Caki2 (cell line): Measurements from ENCODE around the gene L1TD1. TPM values are rescaled to one million over a fixed set of nuclear protein-coding genes. Genes with fewer than 3 reads are reported as not detected.
"Not testable (repeated sequence)": the region's sequence is repeated elsewhere in the genome, so short reads cannot be mapped to it uniquely, and the experiment has no call there.

Experiments
- DNase-seq: peaks from one replicate; pipeline ENCODE4 v3.0.0-alpha.2; 2015; ENCODE audit warnings: low read depth
- in situ Hi-C: cut with HindIII; loops from 2 replicates; pipeline ENCODE4 v1.10.0; 2016; ENCODE audit warnings: low sequenced_read_pairs, low pct_unique_long_range_greater_than_20kb, mixed read lengths
- total RNA-seq: library from RNA; depleted of rRNA; stranded (reverse); fragments of >200 nt; shearing (Covaris generic); gene quantifications from 2 replicates; pipeline ENCODE4 v1.2.3, GENCODE V29; 2014; ENCODE audit warnings: low replicate concordance

L1TD1 gene
- total RNA-seq, 1 experiment from 2014 or later, result not detected

GRCh38 chr1:62229468-62229867, 34.8 kb downstream of the L1TD1 start:
- DNase-seq, result no peak
- in situ Hi-C loops, result no loop called here

- no peak for DNase-seq
- in situ Hi-C loops, result no loop called here
Observed at GRCh38 chr1:62229932-62230331, 35.3 kb downstream of the L1TD1 start.

DNA sequence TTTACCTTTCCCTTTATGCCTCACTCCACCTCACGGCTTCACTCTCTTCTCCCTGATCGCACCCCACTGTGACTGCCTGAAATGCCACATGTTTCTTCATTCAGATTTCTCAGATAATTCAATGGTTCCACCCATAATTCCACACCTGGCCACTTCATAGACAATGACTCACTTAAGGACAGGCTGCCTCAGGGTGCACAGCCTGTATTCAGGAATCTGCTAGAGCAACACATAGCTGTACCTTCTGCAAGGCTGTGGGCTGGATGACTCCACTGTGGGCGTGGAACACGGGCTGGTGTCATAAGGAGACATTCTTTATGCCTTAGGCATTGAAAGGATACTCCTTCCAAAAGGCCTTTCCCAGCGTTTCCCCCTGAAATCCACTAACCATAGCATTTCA, 36.1 kb downstream of the L1TD1 start:
- in situ Hi-C loops, result no loop called here
- peak; percentile 54 for DNase-seq

- DNase-seq, result no peak
- in situ Hi-C loops, result no loop called here
Observed at GRCh38 chr1:62232871-62233278, 38.2 kb downstream of the L1TD1 start.

- no peak for DNase-seq
- in situ Hi-C loops, result no loop called here
Observed at GRCh38 chr1:62233926-62234450, 39.3 kb downstream of the L1TD1 start.

- DNase-seq, result no peak
- in situ Hi-C loops, result no loop called here
Observed at GRCh38 chr1:62234688-62235087, 40.0 kb downstream of the L1TD1 start.

- in situ Hi-C loops, result no loop called here
- no peak for DNase-seq
Observed at GRCh38 chr1:62235576-62235975, 40.9 kb downstream of the L1TD1 start.

DNA sequence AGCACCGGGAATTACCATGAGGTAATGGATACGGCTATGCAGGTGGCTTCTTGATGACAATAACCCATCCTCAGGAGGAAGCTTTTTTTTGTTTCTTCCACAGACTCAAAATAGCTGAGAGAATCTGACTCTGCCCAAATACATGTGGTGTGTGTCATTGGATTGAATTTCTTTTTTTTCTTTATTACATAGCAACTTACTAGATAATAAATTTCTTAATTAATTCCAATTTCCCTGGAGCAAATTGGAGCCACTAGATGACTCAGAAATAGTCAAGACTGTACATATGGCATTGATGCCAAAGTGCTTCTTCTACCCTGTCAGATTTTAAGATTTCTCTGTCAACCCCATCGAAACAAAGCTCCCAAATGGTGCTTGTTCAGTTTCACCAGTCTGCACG, 42.7 kb downstream of the L1TD1 start:
- in situ Hi-C loops, result no loop called here
- no peak for DNase-seq

- in situ Hi-C loops, result no loop called here
- no peak for DNase-seq
Observed at GRCh38 chr1:62237950-62238374, 43.3 kb downstream of the L1TD1 start.

GRCh38 chr1:62238507-62238906, 43.9 kb downstream of the L1TD1 start:
- no peak for DNase-seq
- in situ Hi-C loops, result no loop called here

- DNase-seq, in situ Hi-C loops: not testable (repeated sequence)
Observed at GRCh38 chr1:62239652-62240403, 45.2 kb downstream of the L1TD1 start.

DNA sequence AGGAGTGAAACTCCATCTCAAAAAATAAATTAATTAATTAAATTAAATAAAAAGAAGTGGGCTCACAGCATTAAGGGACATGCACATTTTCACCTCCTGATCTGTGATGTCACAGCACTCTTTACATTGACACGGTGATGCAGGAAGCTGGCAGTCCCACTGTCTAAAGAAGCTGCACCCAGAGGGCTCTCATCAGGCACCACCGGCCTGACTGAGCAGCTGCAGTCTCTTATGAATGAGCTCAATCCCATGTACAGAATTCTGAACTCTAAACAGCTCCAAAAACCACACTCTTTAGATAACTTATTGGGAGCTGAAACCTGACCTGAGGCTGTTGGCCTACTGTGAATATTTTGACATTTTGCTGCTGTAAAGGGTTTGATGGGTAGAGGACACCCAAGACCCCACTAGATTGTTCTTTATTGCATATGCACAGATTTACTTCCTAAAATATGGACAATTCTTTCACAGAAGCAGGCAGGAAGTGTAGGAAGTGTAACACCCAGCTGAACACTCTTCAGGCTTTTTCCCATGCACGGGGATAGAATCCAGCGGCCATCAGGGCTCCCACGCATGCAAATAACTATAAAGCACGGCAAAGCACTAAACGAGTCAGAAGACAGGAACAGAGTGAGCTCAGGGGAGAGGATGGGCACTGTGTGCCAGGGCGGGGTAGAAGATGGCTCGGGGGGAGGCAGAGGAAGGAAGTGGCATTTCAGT, 46.2 kb downstream of the L1TD1 start:
- in situ Hi-C loops, result no loop called here
- DNase-seq, result no peak

DNA sequence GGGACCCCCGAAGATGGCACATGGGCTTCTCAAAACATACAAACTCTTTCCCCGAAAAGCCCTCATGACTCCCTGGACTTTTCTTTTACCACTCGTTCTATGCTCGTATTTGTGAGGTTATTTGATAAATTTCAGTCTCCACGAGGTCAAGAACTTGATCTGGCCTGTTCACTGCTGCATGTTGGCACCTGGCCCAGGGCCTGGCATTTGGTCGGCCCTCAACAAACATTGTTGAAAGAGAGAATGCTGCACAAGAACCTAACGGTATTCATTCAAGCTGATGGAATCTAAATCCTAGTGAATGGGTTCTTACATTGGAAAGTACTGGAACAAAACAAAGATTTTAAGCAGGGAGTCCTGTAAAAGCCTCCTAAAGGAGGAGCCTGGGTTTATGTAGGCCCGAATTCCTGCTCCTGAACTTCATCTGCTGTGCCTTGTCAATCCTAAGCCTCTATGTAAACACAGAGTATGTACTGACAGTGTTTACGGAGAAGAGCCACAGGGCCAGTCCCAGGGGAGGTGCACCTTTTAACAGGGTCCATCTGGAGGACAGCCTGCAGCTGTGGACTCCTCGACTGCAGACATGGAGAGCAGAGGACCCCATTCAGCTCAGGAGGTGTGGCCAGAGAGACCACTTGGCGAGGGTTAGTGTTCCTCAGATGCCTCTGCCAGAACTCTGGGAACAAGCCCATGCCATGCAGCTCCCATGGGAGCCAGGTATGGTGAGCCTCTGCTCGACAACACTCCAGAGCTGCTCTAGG, 46.9 kb downstream of the L1TD1 start:
- in situ Hi-C loops, result no loop called here
- no peak for DNase-seq

- DNase-seq, in situ Hi-C loops: not testable (repeated sequence)
Observed at GRCh38 chr1:62244380-62244779, 49.7 kb downstream of the L1TD1 start.

DNA sequence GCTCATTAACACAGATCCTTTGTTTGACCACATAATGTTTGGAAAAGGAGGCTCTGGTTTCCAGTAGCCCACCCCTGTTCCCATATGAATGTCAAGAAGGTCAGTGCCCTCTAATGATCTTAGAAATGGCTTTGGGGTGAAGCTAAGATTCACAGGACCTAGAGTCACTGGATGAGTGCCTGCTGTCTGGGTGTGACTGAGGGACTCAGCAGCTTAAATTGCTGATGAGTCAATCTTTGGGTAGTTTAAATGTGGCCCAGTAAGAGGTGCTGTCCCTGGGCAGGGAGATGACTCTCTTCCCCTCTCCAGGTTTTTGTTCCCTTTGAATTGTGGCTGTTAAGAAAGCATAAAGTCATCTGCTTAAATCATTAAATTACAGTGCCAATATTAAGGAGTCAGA, 50.6 kb downstream of the L1TD1 start:
- DNase-seq, result no peak
- in situ Hi-C loops, result no loop called here

GRCh38 chr1:62247391-62248168, 52.9 kb downstream of the L1TD1 start:
- DNase-seq, result no peak
- in situ Hi-C loops, result no loop called here

- in situ Hi-C loops, result no loop called here
- no peak for DNase-seq
Observed at GRCh38 chr1:62250126-62250726, 55.6 kb downstream of the L1TD1 start.

DNA sequence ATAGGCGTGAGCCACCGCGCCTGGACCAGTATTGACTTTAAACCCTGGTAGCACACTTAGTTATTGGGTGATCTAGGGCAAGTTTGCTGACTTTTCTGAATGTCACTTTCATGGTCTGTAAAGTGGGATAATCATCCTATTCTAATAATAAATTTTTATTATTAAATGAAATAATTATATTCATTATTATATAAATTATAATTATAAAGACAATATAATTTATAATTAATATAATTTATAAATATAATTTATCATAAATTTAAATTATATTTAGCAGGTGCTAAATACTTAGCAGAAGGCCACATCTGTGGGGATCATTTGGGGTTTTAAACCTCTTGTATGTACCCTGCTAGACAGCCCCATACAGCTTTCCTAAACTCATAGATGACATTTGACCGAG, 64.9 kb downstream of the L1TD1 start:
- no peak for DNase-seq
- in situ Hi-C loops, result no loop called here
